ENCODE data around the gene ROBO1.
A peak's percentile ranks its signal among the peaks of the same experiment; 100 is the strongest.

ROBO1 gene

DNA sequence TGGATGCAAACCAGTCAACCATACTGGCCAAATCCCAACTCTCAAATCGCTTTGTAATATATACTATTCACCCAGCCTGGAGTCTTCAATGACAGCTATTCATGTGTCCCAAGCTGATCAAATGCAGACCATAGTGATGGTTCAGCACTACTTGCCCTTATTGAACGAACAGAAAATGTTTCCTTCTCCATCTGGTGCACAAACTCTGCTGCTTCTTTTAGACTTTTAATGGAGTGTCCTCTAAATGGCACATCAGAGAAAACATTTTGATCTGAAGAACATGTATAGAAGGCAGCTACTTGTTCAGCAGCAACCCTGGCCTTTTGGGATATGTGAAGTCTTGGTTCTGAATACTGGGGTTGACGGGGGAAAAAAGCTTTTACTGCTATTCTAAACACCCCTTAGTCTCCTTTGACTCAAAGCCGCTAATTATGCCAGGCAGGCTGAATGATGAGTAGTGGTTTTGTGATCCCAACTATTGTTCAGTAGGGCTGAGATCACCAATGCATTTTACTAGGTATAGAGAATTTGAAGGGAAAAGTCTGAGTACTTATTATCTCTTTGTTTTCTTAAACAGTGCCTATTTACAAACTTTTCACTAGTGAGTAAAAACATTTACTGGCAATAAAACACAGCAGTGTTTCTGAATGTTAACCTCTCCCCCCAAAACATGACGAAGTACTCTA, 781.2 kb downstream of the ROBO1 start:
- no peak for DNase-seq (ENCODE audit: low read depth, low spot score)

DNA sequence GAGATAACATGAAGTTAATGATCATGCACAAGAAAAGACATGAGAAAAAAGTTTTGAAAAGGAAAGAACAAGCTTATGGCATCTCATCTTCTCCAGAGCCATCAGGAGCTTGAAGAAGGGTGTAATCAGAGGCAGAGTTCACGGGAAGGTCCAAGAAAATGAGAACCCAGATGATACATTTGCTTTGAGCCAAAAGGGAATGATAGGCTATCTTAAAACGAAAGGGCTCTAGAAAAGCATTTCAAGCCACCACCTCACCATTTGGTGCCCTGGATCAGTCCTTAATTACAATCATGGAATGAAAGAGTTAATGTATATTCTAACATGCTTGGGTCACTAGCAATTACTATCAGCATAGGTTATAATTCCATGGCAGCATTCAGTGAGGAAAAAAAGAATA, 781.8 kb downstream of the ROBO1 start:
- no peak for DNase-seq (ENCODE audit: low read depth, low spot score)

DNA sequence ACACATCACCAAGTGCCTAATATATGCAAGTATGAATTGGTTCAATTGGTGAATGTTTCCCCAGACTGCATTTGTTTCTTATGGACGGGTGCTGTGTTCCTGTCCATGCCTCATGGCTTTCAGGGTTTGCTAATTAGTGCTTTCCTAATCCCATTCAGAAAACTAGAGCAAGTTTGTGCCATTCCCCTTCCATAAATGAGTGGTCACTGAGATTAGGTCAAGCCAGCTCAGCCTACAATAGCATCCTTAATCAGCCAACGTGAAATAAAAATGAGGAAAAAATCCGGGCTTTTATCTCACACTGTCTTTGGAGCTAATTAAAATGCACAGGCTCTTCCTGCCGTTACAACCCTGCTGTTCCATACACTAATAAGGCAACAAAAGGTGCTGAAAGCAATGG, 788.8 kb downstream of the ROBO1 start:
- DNase-seq (ENCODE audit: low read depth, low spot score) = no peak

DNA sequence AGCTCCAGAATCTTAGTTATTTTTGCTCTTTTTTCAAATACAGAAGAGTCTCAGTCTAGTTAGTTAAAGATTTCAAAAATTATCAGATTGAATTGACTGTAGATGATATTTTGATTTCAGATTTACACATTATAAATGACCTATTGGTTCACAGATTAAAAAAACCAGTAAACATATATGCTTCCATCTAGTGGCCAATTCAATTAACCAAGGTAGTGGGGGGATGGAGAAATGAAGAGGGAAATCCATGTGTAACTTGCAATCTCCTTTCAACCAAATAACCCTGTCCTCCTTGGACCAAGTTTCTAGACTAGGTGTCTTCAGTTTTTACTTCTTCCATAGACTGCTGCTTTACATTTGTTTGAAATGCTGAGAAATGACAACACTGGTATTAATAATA, 789.8 kb downstream of the ROBO1 start:
- DNase-seq (ENCODE audit: low read depth, low spot score) = no peak

DNA sequence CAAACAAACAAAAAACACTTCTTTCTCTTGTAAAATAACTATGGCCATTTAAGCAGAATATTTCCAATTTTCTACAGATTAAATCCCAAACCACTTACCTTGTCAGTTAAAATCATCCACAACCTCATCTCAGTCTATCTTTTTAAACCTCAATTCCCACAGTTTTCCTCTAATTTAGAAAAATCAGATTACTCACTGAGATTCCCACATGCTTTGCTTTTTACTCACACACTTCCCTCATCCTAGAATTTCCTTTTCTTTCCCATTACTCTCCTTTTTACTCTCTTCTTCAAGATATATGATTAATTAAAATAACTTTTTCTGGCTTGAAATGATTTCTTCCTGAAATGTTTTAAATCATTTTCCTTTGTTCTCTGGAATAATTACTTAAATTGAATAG, 790.7 kb downstream of the ROBO1 start:
- DNase-seq (ENCODE audit: low read depth, low spot score) = no peak

DNA sequence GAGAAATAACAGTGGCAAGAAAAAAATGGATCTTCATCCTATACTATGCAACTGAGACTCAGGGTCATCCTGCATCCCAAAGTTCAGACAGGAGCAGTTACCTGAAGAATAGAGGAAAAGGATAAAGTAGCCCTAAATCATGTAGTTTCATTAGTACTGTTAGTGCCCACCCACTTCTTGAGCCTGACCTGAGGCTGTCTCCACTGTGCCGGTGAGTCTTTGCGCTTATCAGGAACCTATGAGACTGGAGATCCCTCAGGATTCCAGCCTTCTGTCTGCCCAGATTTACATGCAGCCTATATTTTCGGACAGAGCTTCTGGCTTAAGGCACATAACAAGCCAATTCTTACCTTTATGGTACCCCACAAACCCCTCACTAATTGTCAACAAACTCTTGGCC, 791.6 kb downstream of the ROBO1 start:
- DNase-seq (ENCODE audit: low read depth, low spot score) = no peak

DNA sequence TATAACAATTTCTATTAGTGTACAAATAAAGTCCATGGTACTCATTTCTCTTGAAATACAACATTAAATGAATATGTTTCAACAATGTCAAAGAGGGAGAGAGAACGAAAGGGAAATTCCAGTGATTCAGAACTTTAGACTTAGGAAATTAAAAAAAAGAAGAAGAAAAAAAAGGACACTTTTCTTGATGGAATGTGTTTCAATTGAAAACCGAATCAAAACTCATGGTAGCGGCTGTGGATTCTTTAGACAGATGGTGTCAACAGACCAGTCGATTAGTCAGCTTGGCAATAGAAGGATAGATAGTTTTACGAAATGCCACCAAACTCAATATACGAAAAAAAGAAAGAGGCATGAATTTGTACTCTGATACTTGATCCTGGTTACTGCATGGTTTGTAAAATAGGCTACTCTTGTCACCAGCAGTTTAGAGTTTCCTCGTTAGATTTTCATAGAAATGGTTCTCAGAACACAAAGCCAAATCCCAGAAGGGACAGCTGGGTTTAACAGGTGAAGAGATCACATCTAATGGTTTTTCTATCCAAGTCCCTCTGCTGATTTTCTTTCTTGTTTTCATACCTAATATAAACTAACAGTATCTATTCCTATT, 793.5 kb downstream of the ROBO1 start:
- no peak for DNase-seq (ENCODE audit: low read depth, low spot score)

DNA sequence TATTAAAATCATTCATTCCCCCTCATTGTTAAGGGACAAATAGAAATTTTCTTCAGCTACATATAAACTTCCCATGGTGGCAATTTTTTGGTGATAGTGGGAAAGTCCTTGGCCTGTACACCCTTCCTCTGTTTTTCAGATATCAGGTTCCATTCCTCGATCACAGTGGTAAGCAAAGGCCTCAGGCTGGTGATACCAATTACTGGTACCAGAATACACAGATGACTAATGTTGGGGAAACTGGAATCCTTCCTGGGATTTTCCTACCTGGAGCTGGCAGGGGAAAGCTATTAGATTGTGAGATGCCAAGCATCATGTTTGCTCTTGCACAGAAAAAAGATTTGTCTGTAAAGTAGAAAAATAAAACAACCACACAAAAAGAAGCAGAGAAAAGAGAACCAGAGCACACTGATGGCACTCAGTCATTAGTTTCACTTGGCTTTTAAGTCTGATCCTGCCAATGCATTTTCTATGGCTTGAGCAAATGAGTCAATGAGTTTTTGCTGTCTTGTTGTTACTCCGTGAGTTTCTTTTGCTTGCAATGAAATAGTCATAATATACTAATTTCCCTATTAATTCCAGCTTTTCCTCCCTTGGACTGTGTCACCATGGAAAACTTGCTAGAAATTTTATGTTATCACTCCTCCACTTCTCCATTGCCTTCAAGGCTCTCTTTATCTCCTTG, 795.0 kb downstream of the ROBO1 start:
- DNase-seq (ENCODE audit: low read depth, low spot score) = no peak

DNA sequence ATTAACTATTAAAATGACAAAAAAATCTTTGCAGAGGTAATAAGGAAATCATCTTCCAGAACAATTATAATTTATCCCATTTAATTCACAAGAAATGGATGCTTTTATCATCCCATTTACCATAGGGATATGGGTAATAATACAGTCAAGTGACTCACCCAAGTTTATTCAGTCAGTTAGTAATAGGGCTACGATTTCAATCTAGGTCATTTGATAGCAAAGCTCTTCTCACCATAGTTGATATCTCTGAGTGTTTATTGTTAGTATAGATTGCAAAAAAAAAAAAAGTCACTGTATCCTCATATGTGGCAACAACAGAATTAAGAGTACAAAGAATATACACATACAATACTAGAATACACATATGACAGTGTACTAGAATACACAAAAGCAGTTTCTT, 797.1 kb downstream of the ROBO1 start:
- DNase-seq (ENCODE audit: low read depth, low spot score) = no peak

DNA sequence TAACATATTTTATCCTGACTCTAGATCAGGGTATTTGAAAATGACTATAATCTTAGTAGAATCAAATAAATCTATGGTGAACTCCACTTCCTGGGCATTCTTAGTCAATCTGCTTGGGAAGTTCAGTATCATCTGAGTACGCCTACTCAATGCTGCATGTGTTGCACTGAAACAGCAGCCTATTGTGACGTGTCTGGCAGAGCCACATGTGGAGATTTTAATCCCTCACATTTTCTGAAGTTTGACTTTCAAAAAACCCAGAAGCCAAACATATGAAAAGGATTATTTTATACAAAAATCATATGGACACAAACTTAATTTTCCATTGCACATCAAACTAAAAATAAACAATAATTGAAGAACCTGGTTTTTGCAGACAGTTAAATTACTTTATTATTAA, 798.3 kb downstream of the ROBO1 start:
- no peak for DNase-seq (ENCODE audit: low read depth, low spot score)

DNA sequence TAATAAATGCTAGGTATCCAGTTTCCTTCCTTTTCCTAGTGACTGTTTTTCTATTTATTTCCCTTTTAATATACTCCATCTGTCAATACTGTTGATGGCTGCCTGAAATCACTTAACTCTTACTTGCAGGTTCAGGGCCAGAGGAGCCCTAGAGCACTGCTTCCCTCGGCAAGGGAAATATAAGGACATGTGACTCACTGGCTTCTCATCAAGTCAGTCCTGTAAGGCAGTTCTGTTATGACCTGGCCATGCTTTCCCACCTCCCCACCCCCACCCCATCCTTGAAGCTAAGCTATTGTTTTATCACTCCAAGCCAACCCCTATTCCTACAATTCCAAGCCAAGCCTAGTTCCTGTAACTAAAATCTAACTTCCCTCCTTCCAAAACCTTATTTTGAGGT, 800.7 kb downstream of the ROBO1 start:
- no peak for DNase-seq (ENCODE audit: low read depth, low spot score)

DNA sequence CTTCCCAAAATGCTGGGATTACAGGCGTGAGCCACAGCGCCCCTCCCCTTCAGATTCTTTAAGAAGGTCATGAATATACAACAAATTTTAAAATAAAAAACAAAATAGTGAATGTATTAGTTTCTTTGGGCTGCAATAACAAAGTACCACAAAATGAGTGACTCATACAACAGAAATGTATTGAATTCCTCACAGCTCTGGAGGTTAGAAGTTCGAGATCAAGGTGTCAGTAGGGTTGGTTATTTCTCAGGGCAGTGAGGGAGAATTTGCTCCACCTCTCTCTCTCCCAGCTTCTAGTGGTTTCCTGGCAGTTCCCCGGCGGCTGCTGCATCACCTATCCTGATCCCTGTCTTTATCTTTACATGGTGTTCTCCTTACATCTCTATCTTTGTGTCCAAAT, 804.0 kb downstream of the ROBO1 start:
- DNase-seq (ENCODE audit: low read depth, low spot score) = no peak

DNA sequence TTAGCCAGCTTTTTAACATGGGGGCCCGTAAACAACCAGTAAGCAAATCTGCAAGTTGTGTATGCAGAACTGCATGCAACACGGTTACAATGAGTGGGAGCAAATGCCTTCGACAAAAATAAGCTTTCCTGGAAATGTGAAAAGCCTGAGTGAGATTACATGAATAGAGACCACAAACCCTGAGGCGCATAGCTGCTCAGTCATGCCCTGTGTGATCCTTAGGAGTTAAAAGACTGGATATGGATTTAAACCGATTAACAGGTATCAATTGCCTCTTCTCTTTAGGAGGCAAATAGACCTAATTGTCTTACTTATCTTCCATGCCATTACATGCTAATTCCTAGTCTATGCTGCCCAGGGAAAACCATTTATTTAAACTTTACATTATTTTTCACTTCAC, 810.3 kb downstream of the ROBO1 start:
- no peak for DNase-seq (ENCODE audit: low read depth, low spot score)

DNA sequence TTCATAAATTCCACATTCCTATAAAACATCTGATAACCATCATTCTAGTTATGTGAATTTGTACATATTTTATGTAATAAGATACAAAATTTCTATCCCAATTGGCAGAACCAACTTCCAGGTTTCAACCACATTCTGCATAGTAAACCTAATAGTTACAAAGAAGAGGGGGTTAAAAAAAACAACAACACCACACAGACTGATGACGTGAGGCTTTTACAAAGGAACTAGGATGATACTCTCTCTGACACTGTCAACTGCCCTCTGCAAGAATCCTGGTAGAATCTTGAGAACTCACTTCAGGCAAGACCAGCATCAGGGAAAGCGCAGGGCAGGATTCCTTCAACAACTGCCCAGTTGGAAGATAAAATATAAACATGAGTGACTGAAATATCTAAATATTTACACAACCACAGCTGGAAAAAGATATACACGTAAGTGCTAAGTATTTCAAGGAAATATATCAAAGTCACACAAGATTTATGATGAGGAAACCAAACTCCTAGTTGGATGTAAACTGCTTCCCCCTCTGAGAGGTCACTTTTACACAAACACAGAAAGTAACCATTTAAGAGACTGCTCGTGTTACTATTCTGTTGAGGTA, 816.4 kb downstream of the ROBO1 start:
- peak; percentile 92 for DNase-seq (ENCODE audit: low read depth, low spot score)

DNA sequence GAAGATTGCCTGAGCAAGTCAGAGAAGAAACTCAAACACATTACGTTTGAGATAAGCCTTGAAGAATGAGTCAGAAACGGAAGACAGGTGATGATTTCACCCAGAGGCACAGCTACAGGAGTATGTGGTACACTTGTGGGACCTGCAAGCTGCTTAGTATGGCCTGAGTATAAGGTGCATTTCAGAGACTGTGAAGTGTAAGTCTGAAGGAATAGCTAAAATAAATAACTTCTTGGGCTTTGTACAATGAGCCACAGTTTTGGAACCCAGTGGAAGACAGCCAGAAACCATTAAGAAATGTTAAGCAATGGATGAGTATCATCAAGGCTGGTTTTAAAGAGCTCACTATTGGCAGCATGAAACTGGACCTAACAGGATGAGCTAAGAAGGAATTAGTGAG, 826.2 kb downstream of the ROBO1 start:
- DNase-seq (ENCODE audit: low read depth, low spot score) = no peak

DNA sequence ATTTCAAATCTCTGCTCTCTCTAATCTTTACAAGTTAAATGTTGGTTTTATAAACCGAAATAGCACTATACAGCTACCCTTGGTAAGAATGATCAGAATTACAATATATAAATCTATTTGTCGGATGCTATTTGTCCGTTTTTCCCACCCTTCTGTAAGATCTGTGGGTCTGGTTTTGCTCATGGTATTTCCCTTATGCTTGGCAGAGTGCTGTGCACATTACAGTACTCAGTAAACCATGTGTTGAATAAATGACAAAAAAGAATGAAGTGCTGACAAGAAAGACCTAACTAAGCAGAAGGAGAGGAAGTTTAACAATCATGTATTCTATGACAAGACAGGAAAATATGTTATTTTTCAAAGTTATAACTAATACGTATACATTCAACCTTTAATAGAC, 827.2 kb downstream of the ROBO1 start:
- DNase-seq (ENCODE audit: low read depth, low spot score) = no peak

DNA sequence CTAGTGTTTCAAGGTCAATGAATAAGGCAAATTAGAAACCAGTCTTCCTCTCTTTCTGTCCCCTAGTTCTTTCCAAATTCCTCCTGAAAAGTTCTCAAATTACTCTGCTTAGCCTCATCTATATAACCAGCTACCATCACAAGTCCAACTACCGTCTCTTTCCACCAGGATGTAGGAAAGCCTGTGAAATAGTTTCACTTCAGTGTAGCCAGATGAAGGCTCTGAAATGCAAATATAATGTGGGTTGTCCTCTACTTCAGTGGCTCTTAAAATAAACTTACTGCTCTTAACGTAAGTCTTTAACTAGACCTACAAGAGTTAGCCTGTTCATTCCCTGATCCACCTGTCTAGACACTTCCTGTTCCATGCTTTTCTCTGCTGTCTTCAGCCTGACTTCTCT, 827.7 kb downstream of the ROBO1 start:
- no peak for DNase-seq (ENCODE audit: low read depth, low spot score)

DNA sequence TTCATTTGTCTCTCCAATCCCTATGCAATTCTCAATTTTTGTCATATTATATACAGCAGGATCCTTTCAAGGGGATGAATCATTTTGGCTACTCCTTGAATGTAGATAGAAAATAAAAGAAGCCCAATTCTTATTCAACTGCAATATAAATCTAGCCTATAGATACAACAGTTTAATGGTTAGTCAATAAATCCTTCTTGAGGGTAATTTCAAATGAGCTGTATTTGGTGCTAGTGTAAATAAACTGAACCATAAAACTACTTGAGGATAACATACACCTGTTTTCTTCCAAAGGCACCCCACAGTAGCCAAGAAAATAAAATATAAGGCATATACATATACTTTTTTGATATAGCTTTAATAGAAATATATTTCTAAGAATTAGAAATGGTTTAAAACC, 830.3 kb downstream of the ROBO1 start:
- no peak for DNase-seq (ENCODE audit: low read depth, low spot score)

DNA sequence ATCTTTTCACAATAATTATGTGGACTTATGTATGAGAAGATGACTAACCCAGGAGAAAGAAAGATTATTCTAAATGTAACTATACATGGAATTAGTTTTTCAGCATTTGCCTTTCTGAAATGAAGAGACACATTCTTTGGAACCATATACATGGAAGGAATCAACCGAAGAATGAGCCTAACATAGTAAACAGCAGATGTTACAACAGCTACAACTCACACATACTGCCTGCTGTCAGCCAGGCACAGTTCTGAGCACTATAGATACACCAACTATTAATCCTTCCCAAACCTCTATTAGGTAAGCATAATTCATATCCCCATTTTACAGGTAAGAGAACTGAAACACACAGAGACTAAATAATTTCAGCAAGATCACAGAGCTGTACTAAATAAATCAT, 840.0 kb downstream of the ROBO1 start:
- DNase-seq (ENCODE audit: low read depth, low spot score) = no peak

DNA sequence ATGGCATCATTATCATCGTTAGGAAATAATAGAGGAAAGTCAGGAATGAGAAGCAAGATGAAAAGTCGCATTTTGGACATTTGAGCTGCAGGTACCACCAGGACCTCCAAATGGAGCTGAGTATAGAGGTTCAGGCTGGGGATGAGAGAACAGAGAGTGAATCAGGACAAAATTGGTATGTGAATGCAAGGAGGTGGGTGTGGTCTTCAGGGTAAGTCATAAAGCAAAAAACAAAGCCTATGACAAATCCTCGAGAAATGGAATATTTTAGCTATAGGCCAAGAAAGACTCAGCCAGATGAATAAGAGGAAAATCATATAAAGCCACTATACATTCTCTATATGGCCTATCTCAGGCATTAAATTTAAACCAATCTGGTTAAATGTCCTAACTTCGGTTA, 841.3 kb downstream of the ROBO1 start:
- no peak for DNase-seq (ENCODE audit: low read depth, low spot score)

DNA sequence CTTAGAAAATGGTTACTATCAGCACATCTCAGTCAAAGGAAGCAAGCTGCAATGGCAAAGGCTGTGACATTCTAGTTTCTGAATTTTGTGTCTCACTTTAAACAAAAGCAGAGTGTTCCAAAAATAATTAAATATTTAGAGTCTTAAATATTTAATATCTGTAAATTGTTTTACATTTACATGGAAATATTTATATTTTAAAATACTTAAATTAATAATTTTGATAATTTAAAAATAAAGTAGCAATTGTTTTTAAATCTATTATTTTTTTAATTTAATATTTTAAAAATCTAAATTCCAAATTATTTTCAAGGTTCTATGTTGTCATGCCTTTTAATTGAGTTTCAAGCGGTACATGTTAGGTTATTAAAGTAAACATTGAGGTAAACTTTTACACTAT, 843.1 kb downstream of the ROBO1 start:
- DNase-seq (ENCODE audit: low read depth, low spot score) = no peak

DNA sequence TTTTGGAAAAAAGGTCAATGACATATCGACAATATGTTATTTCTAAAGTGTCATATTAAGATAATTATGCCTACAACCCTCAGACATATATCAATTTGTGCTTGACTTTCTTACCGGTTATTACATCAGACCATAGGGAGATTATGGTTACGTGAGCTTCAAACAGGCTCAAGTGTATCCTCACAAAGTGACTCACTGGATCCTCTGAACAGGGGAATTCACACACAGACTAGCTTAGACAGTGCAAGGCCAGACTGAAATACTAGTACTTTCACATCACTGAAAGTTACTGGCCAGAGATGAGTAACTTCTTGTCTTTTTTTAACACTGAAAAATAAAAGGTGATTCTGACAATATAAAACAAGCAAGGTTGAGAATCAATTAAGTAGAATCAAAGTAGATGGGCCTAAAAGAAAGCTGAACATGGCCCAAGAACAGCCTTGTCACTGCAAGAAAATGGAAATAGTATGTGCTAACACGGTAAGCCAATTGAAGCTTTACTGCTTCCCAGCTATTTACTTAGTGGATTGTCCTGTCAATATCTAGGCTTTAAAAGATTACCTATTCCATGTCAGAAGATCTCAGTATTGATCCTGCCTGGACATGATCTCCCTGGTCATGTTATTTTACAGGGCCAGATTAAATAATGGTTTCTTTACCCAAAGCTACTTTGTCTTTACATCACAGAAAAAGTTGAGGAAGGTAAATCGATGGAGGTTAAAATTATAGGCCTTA, 848.6 kb downstream of the ROBO1 start:
- DNase-seq (ENCODE audit: low read depth, low spot score) = no peak
